SK-N-MC (cell line): Measurements from ENCODE around the gene TGFB2.

Source experiments
- EZH2 ChIP-seq: fragments of 200-600 bp; sonication (generic); IDR thresholded peaks from one replicate; pipeline ENCODE4 v1.6.1; 2017; ENCODE audit warnings: antibody characterized with exemption
- POLR2AphosphoS5 ChIP-seq: IDR thresholded peaks from 2 replicates; pipeline ENCODE4 v1.6.1; 2012; ENCODE audit warnings: mild to moderate bottlenecking, low read depth, low read length, borderline replicate concordance

DNA sequence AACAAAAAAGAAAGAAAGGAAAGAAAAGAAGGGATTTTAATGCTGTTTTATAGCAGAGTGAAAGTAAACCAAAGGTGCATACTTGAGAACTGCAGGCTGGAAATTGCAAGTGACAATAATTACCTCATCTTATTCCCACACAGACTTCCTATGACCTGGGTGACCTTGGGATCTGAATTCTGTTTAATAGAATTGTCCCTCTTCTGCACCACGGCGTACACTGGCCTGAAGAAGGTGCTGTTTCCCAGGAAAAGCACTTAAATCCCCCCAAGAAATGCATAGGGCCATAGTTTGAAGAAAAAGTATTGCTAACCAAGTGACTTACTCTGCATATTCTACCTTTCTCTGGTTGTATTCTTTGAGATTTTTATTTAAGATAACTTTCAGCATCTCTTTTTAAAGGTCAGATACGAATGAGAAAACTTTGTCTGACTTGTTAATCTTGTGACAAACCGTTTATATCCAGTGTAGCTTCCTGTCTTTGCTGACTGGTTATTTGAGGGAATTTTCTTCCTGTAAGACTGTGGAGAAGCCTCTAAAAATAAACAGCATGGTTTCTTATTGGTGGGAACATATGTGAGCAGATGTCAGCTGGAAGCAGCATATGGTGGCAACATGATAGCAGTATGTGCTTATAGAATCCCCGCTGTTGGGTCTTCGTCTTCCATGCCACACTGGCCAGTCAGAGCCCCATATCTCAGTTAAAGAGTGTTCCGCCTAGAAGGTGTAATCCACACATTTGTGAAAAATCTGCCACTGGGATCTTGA is 16.3 kb downstream of the TGFB2 start:
- TF ChIP-seq EZH2 = no peak
- no peak for TF ChIP-seq POLR2AphosphoS5
